Nucleus accumbens (tissue), 56 donors: ENCODE results near the gene FLYWCH2.
A peak's percentile ranks its signal among the peaks of the same experiment; 100 is the strongest.
"Not testable (repeated sequence)": the region's sequence is repeated elsewhere in the genome, so short reads cannot be mapped to it uniquely, and the experiment has no call there.

Source experiments
- DNase-seq, 56 donors: peaks; one replicate each; lab custom pipeline; 2025; lab: John Stamatoyannopoulos, UW

Gene FLYWCH2

GRCh38 chr16:2907084-2907753 is 24.2 kb downstream of the FLYWCH2 start:
- DNase-seq = peak in 28 of 56 donors; percentile 2 to 66 (median 18)

- DNase-seq = no peak
Measured at GRCh38 chr16:2910441-2910969, 27.5 kb downstream of the FLYWCH2 start.

- peak; percentile 71 to 99 (median 96) for DNase-seq
Measured at GRCh38 chr16:2911638-2912329, 28.8 kb downstream of the FLYWCH2 start, which contains the start of gene FLYWCH1. FLYWCH1 (plus strand) TSS chr16:2911931; CDS start chr16:2929686, 17,755 bp downstream.

- peak in 34 of 56 donors; percentile 8 to 52 (median 32) for DNase-seq
Measured at GRCh38 chr16:2912330-2913199, 29.6 kb downstream of the FLYWCH2 start.

- DNase-seq = peak in 22 of 56 donors; percentile 9 to 71 (median 35)
Measured at GRCh38 chr16:2913603-2914002, 30.6 kb downstream of the FLYWCH2 start.

GRCh38 chr16:2914233-2914632 is 31.2 kb downstream of the FLYWCH2 start:
- DNase-seq = no peak

GRCh38 chr16:2915196-2915929 is 32.3 kb downstream of the FLYWCH2 start:
- no peak for DNase-seq

GRCh38 chr16:2919511-2920255 is 36.7 kb downstream of the FLYWCH2 start:
- peak in 41 of 56 donors; percentile 11 to 80 (median 38) for DNase-seq

- DNase-seq = no peak
Measured at GRCh38 chr16:2923481-2923880, 40.5 kb downstream of the FLYWCH2 start.

GRCh38 chr16:2924901-2925755 is 42.1 kb downstream of the FLYWCH2 start:
- DNase-seq = peak in 1 of 56 donors; percentile 14

GRCh38 chr16:2925951-2926649 is 43.1 kb downstream of the FLYWCH2 start:
- DNase-seq = no peak

GRCh38 chr16:2926650-2926999 is 43.6 kb downstream of the FLYWCH2 start:
- no peak for DNase-seq

- peak in 53 of 56 donors; percentile 21 to 91 (median 65) for DNase-seq
Measured at GRCh38 chr16:2927010-2927646, 44.1 kb downstream of the FLYWCH2 start.

- DNase-seq = not testable (repeated sequence)
Measured at GRCh38 chr16:2928151-2928550, 45.1 kb downstream of the FLYWCH2 start.

- DNase-seq = no peak
Measured at GRCh38 chr16:2928796-2929195, 45.8 kb downstream of the FLYWCH2 start.

- no peak for DNase-seq
Measured at GRCh38 chr16:2929693-2930092, 46.7 kb downstream of the FLYWCH2 start.

- no peak for DNase-seq
Measured at GRCh38 chr16:2930236-2930635, 47.2 kb downstream of the FLYWCH2 start.
